C1 segment of cervical spinal cord (tissue), 14 donors: Measurements from ENCODE around the gene CNFN.
"Not testable (repeated sequence)": the region's sequence is repeated elsewhere in the genome, so short reads cannot be mapped to it uniquely, and the experiment has no call there.

Source experiments
- DNase-seq, 14 donors: peaks; one replicate each; lab custom pipeline; 2025; lab: John Stamatoyannopoulos, UW

Gene CNFN

DNA sequence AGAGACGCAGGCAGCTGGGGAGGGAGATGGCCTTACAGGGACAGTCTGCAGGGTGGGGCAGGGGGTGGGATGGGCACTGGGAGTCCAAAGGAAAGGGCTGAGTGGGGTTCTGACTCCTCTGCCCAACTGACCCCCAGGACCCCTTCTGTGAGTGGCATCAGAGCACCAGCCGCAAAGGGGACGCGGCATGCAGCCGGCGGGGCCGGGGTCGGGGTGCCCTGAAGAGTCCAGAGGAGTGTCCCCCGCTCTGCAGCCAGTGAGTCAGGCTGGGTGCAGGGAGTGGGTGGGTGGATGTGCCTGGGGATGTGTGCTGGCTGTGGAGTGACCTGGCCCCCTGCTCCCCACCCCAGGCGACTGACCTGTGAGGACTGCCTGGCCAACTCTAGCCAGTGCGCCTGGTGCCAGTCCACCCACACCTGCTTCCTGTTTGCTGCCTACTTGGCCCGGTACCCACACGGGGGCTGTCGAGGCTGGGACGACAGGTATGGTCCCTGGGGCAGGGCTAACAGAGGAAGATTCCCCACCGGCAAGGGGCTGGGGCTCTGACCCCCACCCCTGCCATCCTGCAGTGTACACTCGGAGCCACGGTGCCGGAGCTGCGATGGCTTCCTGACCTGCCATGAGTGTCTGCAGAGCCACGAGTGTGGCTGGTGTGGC lies 38.9 kb downstream of the CNFN start:
- no peak for DNase-seq

GRCh38 chr19:42350417-42350816 lies 39.7 kb downstream of the CNFN start:
- DNase-seq = no peak

GRCh38 chr19:42349378-42350107 lies 40.6 kb downstream of the CNFN start:
- no peak for DNase-seq

DNA sequence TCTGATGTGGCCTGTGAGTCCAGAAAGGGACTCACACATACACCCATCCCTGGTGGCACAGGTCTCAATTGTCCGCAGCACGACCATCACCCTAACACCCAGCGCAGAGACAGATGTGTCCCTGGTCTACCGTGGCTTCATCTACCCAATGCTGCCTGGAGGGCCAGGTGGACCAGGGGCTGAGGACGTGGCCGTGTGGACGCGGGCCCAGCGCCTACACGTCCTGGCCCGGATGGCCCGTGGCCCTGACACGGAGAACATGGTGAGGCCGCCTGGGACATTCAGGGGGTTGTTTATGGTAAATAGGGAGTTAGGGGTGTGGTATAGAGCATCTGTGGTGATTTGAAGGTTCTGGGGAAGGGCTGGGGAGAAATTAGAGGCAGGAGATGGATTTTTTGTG lies 41.9 kb downstream of the CNFN start:
- no peak for DNase-seq

GRCh38 chr19:42345191-42345812 lies 44.8 kb downstream of the CNFN start:
- DNase-seq = no peak

DNA sequence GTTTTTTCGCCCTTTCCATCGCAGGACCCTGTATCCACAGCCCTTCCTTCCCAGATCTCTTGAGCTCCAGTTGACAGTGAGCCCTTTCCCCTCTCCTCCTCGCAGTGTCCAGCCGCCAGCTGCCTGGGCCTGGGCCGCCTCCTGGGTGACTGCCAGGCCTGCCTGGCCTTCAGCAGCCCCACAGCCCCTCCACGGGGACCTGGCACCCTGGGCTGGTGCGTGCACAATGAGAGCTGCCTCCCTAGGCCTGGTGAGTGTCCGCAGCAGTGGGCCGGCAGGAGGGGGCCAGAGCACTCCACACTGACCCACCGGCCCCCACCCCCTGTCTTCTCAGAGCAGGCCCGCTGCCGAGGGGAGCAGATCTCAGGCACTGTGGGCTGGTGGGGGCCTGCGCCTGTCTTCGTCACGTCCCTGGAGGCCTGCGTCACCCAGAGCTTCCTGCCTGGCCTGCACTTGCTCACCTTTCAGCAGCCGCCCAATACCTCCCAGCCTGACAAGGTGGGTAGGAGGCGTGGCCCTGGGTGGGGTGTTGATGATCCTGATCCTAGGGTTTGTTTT lies 45.7 kb downstream of the CNFN start:
- no peak for DNase-seq

- no peak for DNase-seq
Measured at GRCh38 chr19:42343344-42344110, 46.6 kb downstream of the CNFN start.

- DNase-seq = not testable (repeated sequence)
Measured at GRCh38 chr19:42339922-42340321, 50.2 kb downstream of the CNFN start.

DNA sequence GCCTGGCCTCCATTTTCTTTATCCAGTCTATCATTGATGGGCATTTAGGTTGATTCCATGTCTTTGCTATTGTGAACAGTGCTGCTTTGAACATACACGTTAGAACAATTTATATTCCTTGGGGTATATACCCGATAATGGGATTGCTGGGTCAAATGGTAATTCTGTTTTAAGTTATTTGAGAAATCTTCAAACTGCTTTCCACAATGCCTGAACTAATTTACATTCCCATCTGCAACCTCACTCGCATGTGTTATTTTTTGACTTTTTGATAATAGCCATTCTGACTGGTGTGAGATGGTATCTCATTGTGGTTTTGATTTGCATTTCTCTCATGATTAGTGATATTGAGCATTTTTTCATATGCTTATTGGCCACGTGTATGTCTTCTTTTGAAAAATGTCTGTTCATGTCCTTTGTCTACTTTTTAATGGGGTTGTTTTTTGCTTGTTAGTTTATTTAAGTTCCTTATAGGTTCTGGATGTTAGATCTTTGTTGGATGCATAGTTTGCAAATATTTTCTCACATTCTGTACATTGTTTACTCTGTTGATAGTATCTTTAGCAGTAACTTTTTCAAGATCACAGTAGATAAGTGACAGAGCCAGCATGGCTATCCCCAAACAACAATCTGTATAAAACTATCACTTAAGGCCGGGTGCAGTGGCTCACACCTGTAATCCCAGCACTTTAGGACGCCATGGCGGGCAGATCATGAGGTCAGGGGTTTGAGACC lies 50.8 kb downstream of the CNFN start:
- not testable (repeated sequence) for DNase-seq
